H9 (cell line): ENCODE data around the gene CDH5. TPM values are rescaled to one million over a fixed set of nuclear protein-coding genes. Genes with fewer than 3 reads are reported as not detected.

ENCODE experiments used
- DNase-seq: peaks from one replicate; pipeline ENCODE4 v3.0.0-alpha.2; 2017
- H2AFZ ChIP-seq: one replicate; pipeline ENCODE4 v1.6.1; 2013; ENCODE audit warnings: mild to moderate bottlenecking, low read length, control low read depth, moderate library complexity
- H2AK5ac ChIP-seq: 2 replicates; pipeline ENCODE4 v1.6.1; 2013; ENCODE audit warnings: low read length, control low read depth, mixed read lengths; ENCODE audit not compliant: insufficient read length
- H2BK120ac ChIP-seq: one replicate; pipeline ENCODE4 v1.6.1; 2013; ENCODE audit warnings: low read depth, mild to moderate bottlenecking, low read length, control low read depth, inconsistent platforms; ENCODE audit not compliant: poor library complexity, severe bottlenecking
- H2BK12ac ChIP-seq: 2 replicates; pipeline ENCODE4 v1.6.1; 2013; ENCODE audit warnings: low read length, control low read depth, mixed read lengths, low read depth; ENCODE audit not compliant: insufficient read length
- H2BK15ac ChIP-seq: 2 replicates; pipeline ENCODE4 v1.6.1; 2013; ENCODE audit warnings: low read depth, low read length, control low read depth
- H2BK20ac ChIP-seq: one replicate; pipeline ENCODE4 v1.6.1; 2013; ENCODE audit warnings: low read depth, mild to moderate bottlenecking, low read length, control low read depth, inconsistent platforms; ENCODE audit not compliant: poor library complexity, severe bottlenecking
- H2BK5ac ChIP-seq: 2 replicates; pipeline ENCODE4 v1.6.1; 2013; ENCODE audit warnings: low read length, control low read depth, mixed read lengths; ENCODE audit not compliant: insufficient read length
- H3K14ac ChIP-seq: 2 replicates; pipeline ENCODE4 v1.6.1; 2013; ENCODE audit warnings: low read length, control low read depth; ENCODE audit not compliant: insufficient read depth
- H3K18ac ChIP-seq: 2 replicates; pipeline ENCODE4 v1.6.1; 2013; ENCODE audit warnings: low read depth, mild to moderate bottlenecking, mixed read lengths, low read length, control low read depth; ENCODE audit not compliant: insufficient read length
- H3K23ac ChIP-seq: 2 replicates; pipeline ENCODE4 v1.6.1; 2013; ENCODE audit warnings: low read length, control low read depth, mixed read lengths, low read depth; ENCODE audit not compliant: insufficient read length
- H3K23me2 ChIP-seq: 2 replicates; pipeline ENCODE4 v1.6.1; 2013; ENCODE audit warnings: low read depth, mild to moderate bottlenecking, mixed read lengths, low read length, control low read depth; ENCODE audit not compliant: insufficient read length, poor library complexity, severe bottlenecking
- H3K27ac ChIP-seq: 2 replicates; pipeline ENCODE4 v1.5.1; 2013; ENCODE audit warnings: low read length, control low read depth, mixed read lengths, low read depth; ENCODE audit not compliant: insufficient read length
- H3K27me3 ChIP-seq: 2 replicates; pipeline ENCODE4 v1.6.1; 2013; ENCODE audit warnings: low read length, control low read depth, inconsistent platforms; ENCODE audit not compliant: insufficient read depth
- H3K4ac ChIP-seq: 2 replicates; pipeline ENCODE4 v1.6.1; 2013; ENCODE audit warnings: low read depth, mild to moderate bottlenecking, control low read depth, inconsistent platforms, low read length, moderate library complexity
- H3K4me1 ChIP-seq: 2 replicates; pipeline ENCODE4 v1.6.1; 2013; ENCODE audit warnings: low read length, control low read depth, inconsistent platforms; ENCODE audit not compliant: insufficient read depth
- H3K4me2 ChIP-seq: 2 replicates; pipeline ENCODE4 v1.6.1; 2013; ENCODE audit warnings: low read length, control low read depth, mixed read lengths; ENCODE audit not compliant: insufficient read length, insufficient read depth
- H3K56ac ChIP-seq: 2 replicates; pipeline ENCODE4 v1.6.1; 2013; ENCODE audit warnings: low read depth, mild to moderate bottlenecking, mixed read lengths, low read length, control low read depth; ENCODE audit not compliant: insufficient read length
- H3K79me1 ChIP-seq: 2 replicates; pipeline ENCODE4 v1.6.1; 2013; ENCODE audit warnings: low read depth, mild to moderate bottlenecking, moderate library complexity, low read length, control low read depth, inconsistent platforms; ENCODE audit not compliant: insufficient read depth, poor library complexity, severe bottlenecking
- H3K79me2 ChIP-seq: 2 replicates; pipeline ENCODE4 v1.6.1; 2013; ENCODE audit warnings: low read length, control low read depth, inconsistent platforms; ENCODE audit not compliant: insufficient read depth
- H3K9ac ChIP-seq: 2 replicates; pipeline ENCODE4 v1.6.1; 2013; ENCODE audit warnings: low read length, control low read depth, mixed read lengths; ENCODE audit not compliant: insufficient read length; ENCODE audit errors: extremely low read depth
- H3K9me3 ChIP-seq: one replicate; pipeline ENCODE4 v1.6.1; 2013; ENCODE audit warnings: low read depth, low read length, inconsistent platforms; ENCODE audit not compliant: control insufficient read depth
- H3T11ph ChIP-seq: one replicate; pipeline ENCODE4 v1.6.1; 2013; ENCODE audit warnings: mild to moderate bottlenecking, low read length, control low read depth, inconsistent platforms
- H4K20me1 ChIP-seq: one replicate; pipeline ENCODE4 v1.6.1; 2013; ENCODE audit not compliant: control insufficient read depth, insufficient read length, insufficient read depth
- H4K5ac ChIP-seq: 2 replicates; pipeline ENCODE4 v1.6.1; 2013; ENCODE audit warnings: low read depth, mild to moderate bottlenecking, mixed read lengths, low read length, control low read depth; ENCODE audit not compliant: insufficient read length
- H4K8ac ChIP-seq: replicated peaks from 2 replicates; pipeline ENCODE4 v1.6.1; 2013; ENCODE audit warnings: low read length, control low read depth, mixed read lengths, low read depth; ENCODE audit not compliant: insufficient read length
- H4K91ac ChIP-seq: 2 replicates; pipeline ENCODE4 v1.6.1; 2013; ENCODE audit warnings: low read depth, mild to moderate bottlenecking, moderate library complexity, mixed read lengths, low read length, control low read depth; ENCODE audit not compliant: insufficient read length
- H3K27ac Mint-ChIP-seq, 3 experiments: 2 replicates in 2 of 3; 3 replicates in 1 of 3; pipeline ENCODE4 v1.8.0; 2020 to 2021; ENCODE audit warnings: mixed read lengths in 3 of 3, mild to moderate bottlenecking in 1 of 3, moderate library complexity in 1 of 3
- H3K27me3 Mint-ChIP-seq: 2 replicates; pipeline ENCODE4 v1.8.0; 2021; ENCODE audit warnings: low read depth, mild to moderate bottlenecking, moderate library complexity, mixed read lengths
- H3K36me3 Mint-ChIP-seq, 3 experiments: 2 replicates in 2 of 3; 3 replicates in 1 of 3; pipeline ENCODE4 v1.8.0; 2020 to 2021; ENCODE audit warnings: low read depth in 3 of 3, mixed read lengths in 3 of 3; ENCODE audit not compliant: insufficient read depth in 1 of 3
- H3K4me1 Mint-ChIP-seq, 2 experiments: 2 replicates each; pipeline ENCODE4 v1.8.0; 2020; ENCODE audit warnings: mixed read lengths in 2 of 2
- H3K4me3 Mint-ChIP-seq, 2 experiments: 2 replicates in 1 of 2; 3 replicates in 1 of 2; pipeline ENCODE4 v1.8.0; 2020 to 2021; ENCODE audit warnings: mild to moderate bottlenecking in 2 of 2, mixed read lengths in 2 of 2, moderate library complexity in 1 of 2
- H3K9me3 Mint-ChIP-seq, 2 experiments: 2 replicates in 1 of 2; 3 replicates in 1 of 2; pipeline ENCODE4 v1.8.0; 2020; ENCODE audit warnings: mild to moderate bottlenecking in 2 of 2, mixed read lengths in 2 of 2, moderate library complexity in 1 of 2
- WGBS: extraction: QIAGEN DNeasy Blood & Tissue Kit; methylation state at CpG from one replicate; pipeline ENCODE4 v1.1.7; 2013; ENCODE audit warnings: missing lambda C conversion rate, low lambda C conversion rate, mixed read lengths; ENCODE audit not compliant: insufficient read length; ENCODE audit errors: extremely low coverage; 5-methylcytosine and 5-hydroxymethylcytosine counted together
- total RNA-seq: library from RNA; stranded (reverse); gene quantifications from 2 replicates; pipeline ENCODE4 v1.2.1, GENCODE V29; 2021
- TF ChIP-seq, protein P1 (sequence below): fragments of 200-600 bp; sonication (generic); conservative IDR thresholded peaks from 3 replicates; pipeline ENCODE4 v1.8.0; 2021; ENCODE audit warnings: antibody characterized with exemption, mild to moderate bottlenecking

CDH5 gene
- total RNA-seq, 1 experiment from 2014 or later, result 0.20 TPM

DNA sequence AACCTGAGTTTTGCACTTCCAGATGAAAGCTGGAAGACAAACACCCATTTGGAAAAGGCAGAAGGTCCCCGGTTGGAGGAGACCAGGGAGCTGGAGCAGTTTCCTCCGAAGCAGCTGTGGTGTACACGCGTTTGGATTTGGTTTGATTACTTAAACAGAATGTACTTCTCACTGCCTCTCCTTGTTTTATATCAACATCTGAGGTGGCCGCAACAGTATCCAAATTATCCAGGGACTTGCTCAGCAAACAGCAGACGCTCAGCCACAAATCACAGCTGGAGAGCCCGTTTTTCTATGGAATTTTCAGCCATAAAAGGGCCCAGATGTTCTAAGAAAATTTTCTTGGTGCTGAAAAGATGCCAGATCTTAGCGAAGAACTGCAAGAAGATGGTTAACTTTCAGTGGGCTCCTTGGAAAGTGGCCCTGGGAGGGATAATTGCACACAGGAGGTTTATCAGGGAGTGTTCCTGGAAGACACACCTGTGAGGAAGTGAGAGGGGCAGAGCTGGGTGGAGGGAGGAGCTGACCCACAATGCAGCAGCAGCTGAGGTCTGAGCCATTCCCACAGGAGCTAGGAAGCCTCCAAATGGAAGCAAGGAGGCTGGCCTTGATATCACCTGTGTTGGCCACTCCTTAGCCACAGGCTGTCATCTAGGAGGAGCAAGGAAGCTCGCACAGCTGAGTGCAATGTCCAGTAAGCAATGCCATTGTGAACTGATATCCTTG lies 28.9 kb upstream of the CDH5 start:
- Histone ChIP-seq H3K27me3 (no peaks in the 10 kb centered on the region; the same call in 1 of the 2 replicates), H3K4ac (no peak overlapping the region), H3K14ac (no peak overlapping the region), H2BK20ac (no peak overlapping the region), H3K9ac (no peak overlapping the region), H2AK5ac (no peak overlapping the region), H3K9me3 (no peaks in the 10 kb centered on the region), H3T11ph (no peak overlapping the region), H2BK120ac (no peak overlapping the region), H3K56ac (no peak overlapping the region), H3K23ac (no peak overlapping the region), H3K4me2 (no peak overlapping the region), H4K5ac (no peak overlapping the region), H3K4me1 (no peaks in the 10 kb centered on the region), H2AFZ (no peak overlapping the region), H3K79me2 (no peaks in the 10 kb centered on the region), H2BK12ac (no peak overlapping the region), H2BK15ac (no peak overlapping the region), H4K20me1 (no peaks in the 10 kb centered on the region), H3K27ac (no peak overlapping the region), H2BK5ac (no peak overlapping the region), H4K8ac (no peak overlapping the region), H3K79me1 (no peaks in the 10 kb centered on the region), H4K91ac (no peak overlapping the region), H3K18ac (no peak overlapping the region), H3K23me2 (no peaks in the 10 kb centered on the region)
- WGBS, result no CpG with 5 or more reads among the region's 9 CpGs
- DNase-seq, result no peak
- H3K4me3 Mint-ChIP-seq, result no peak overlapping the region
- TF ChIP-seq, protein P1, sequence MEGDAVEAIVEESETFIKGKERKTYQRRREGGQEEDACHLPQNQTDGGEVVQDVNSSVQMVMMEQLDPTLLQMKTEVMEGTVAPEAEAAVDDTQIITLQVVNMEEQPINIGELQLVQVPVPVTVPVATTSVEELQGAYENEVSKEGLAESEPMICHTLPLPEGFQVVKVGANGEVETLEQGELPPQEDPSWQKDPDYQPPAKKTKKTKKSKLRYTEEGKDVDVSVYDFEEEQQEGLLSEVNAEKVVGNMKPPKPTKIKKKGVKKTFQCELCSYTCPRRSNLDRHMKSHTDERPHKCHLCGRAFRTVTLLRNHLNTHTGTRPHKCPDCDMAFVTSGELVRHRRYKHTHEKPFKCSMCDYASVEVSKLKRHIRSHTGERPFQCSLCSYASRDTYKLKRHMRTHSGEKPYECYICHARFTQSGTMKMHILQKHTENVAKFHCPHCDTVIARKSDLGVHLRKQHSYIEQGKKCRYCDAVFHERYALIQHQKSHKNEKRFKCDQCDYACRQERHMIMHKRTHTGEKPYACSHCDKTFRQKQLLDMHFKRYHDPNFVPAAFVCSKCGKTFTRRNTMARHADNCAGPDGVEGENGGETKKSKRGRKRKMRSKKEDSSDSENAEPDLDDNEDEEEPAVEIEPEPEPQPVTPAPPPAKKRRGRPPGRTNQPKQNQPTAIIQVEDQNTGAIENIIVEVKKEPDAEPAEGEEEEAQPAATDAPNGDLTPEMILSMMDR, result no peak
- H3K27ac Mint-ChIP-seq, result no peak overlapping the region
- peaks cover 42% of the 10 kb centered on the region for H3K27me3 Mint-ChIP-seq
- H3K4me1 Mint-ChIP-seq, result peaks cover 4 to 8% of the 10 kb centered on the region in 2 experiments; a peak in 3 of 4 replicates
- H3K9me3 Mint-ChIP-seq, result peaks cover 2 to 8% of the 10 kb centered on the region in 2 experiments; a peak in 2 of 5 replicates
- no peaks in the 10 kb centered on the region; a peak in 1 of 7 replicates for H3K36me3 Mint-ChIP-seq
